HG03520 (cell line): ENCODE data around the gene C20orf204.

Experiments
- ATAC-seq: cut with Tn5 transposase; IDR thresholded peaks from one replicate; pipeline ENCODE4 v1.9.1; 2021; ENCODE audit warnings: mild to moderate bottlenecking, moderate library complexity; ENCODE audit not compliant: unreplicated experiment

C20orf204 gene

DNA sequence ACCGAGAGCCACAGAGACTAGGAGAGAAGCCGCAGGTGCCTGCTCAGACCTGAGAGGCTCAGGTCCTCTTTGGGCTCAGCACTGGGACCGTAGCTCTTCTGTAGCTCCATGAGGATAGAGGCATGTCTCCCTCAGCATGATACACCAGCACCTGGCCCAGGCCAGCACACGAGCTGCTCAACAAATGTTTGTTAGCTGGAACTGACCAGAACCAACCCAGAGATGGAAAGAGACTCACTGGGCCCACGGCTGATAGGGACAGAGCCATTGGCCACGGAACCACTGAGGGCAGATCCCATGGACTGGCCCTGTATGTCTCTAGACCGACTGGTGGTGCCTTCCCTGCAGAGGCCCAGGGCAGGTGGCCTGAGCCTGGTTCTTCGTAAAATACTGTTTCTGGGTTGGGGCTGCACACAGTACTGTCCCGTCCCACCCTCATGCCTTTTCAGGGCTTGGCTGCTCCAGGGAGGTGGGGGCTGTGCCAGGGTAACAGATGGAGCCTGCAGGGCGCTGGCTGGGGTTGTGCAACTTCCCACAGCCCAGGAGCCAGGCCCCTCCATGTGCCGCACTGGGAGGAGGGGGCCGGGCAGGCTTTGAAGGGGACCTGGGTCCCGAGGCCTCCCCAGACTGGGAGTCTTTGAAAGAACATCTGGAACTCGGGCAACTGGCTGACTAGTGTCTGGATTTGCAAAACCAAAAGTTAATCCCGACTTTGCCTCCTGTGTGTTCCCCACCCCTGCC is 5.2 kb downstream of the C20orf204 start:
- ATAC-seq: no peak

DNA sequence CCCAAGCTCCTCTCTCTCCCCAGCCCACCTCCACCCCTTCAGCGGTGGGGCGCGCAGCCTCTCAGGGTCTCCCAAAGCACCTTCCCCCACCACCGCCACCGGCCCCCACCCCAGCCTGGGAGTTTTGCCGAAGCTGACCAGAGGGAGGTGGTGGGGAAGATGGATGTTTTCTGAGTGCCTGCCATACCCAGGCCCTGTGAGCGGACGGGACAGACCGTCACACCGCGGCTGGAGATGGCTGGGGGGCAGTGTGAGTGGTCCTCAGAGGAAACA is 5.7 kb downstream of the C20orf204 start:
- no peak for ATAC-seq

DNA sequence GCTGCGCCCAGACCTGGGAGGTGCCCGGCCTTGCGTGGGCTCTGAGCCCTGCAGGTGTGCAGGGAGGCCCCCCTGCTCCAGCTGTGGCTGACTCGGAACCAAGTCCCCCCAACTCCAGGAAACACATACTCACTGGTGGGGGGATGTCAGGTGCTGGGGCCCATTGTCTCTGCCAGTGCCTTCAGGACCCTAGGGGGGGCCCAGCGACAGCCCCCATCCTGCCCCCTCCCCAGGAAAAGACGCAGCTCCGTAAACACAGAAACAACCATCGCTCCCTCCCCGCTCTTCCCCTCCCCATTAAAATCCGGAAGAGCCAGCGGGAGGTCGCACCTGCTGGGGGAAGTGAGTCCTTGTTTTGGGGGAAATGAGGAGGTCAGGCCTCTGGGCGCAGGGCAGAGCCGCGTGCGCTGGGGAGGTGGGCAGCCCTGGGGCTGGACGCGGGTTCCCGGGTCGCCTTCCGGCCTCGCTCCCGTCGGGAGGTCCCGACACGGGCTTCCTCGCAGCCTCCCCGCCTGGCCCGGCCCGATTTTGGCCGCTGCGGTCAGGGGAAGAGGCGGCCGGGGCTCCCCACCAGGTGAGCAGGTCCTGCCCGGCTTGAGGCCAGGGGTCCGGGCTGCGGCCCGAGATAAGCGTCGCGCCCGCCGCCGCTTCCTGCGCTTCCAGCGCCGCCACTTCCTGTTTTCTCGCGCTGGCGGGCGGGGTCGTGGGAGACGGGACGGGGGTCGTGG is 6.2 kb downstream of the C20orf204 start:
- ATAC-seq: no peak

DNA sequence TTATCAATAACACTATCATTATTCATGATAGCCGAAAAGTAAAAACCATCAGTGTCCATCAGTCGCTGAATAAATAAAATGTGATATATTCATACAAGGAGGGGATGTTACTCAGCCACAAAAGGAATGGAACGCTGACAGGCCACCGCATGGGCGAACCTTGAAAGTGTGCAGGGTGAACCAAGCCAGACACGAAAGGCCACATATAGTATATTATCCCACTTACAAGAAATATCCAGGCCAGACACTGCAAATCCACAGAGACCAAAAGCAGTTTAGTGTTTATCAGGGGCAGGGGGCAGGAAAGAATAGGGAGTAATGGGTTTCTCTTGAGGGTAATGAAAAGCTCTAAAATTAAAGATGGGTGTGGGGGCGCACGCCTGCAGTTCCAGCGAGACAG is 7.8 kb downstream of the C20orf204 start:
- ATAC-seq: no peak

DNA sequence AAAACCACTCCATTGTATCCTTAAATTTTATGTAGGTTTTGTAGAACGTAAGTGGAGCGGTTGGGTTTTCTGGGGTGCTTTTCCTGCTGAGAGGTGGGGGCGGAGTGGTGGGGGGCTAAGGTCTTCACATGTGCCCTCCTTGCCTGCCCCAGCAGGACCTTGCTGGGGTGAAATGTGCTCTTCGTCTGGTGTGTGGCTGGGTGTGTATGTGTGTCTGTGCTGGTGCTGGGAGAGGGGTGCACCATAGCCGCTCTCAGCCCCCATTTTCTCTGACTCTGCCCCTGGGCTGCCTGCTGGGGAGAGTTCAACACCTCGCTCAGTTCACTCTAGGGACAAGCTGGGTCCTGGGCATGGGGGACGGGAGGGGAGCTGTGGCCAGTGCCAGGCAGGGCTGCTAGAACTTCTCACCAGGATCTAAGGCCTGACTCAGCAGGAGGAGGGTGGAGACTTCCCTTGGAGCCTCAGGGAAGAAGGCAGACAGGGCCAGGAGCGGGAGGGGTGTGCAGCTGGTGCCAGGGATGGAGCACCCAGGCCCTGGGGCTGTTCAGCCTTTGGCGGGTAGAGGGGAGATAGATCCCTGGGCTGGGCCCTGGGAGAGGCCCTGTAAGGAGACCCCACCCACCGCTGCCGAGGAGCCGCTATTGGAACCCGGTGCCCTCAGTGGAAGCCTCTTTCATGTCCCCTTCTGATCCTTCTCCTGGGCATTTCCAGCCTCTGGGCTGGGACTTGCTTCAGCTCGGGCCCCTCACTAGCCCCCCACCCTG is 8.7 kb downstream of the C20orf204 start:
- no peak for ATAC-seq

DNA sequence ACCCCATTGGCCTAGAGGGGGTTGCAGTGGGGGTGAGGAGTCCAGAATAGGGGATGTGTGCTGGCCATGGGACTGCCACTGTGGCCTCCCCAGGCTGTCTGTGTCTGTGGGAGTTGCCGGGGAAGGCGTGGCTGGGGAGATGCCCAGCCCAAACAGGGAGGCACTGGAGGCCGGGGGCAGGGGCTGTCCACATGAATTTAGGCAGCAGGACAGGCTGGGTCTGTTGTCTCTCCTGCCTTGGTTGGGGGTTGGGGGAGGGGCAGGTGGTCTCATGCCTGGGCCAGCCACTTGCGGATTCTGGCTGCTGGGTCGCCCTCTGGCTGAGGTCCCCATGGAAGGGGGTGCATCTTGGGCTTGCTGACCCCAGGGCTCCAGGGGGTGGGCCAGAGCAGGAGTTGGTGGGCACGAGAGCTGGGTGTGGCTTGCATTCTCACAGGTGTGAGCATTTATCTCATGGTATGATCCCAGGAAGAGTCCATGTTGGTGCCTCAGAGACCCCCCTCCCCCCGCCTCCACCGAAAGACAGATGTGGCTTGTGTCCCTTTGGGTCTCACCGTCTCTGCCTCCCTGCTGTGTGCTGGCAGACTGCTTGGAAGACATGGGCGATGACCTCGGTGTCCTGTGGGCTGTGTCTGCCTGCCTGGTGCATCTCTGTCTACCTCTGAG is 9.5 kb downstream of the C20orf204 start:
- no peak for ATAC-seq

DNA sequence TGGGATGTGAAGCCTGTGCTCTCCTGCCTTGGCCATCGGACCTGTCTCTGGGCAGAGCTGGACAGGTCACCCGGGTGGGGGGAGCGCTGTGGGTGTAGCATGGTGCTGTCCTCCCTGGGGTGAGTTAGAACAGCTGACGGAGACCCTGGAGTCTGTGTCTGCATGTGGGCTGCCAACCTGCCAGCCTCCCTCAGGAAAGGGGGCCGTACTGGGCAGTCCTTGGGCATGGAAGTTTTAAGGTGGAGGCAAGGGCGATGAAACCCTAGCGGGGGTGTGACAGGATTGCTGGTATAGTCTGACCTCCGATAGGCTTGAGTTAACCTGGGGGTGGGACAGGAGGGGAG is 11.0 kb downstream of the C20orf204 start:
- no peak for ATAC-seq

DNA sequence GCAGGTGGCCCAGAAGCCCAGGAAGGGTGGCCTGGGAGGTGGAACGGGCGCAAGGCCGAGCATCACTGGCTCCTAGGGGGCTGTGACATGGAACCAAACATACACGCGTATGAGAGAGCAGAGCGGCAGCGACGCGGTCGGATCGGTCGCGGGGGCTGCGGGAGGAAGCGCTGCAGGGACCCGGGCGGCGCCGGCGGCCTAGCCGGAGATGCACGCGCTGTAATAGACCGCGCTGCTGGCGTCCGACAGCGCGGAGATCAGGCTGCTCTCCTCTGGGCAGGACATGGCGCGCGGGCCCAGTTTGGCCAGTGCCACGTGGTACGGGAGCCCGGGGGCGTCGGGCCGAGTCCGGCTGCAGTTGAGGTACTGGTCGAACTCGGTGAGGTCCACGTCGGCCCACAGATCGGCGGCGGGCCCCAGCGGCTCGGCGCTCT is 12.0 kb downstream of the C20orf204 start:
- ATAC-seq: no peak

DNA sequence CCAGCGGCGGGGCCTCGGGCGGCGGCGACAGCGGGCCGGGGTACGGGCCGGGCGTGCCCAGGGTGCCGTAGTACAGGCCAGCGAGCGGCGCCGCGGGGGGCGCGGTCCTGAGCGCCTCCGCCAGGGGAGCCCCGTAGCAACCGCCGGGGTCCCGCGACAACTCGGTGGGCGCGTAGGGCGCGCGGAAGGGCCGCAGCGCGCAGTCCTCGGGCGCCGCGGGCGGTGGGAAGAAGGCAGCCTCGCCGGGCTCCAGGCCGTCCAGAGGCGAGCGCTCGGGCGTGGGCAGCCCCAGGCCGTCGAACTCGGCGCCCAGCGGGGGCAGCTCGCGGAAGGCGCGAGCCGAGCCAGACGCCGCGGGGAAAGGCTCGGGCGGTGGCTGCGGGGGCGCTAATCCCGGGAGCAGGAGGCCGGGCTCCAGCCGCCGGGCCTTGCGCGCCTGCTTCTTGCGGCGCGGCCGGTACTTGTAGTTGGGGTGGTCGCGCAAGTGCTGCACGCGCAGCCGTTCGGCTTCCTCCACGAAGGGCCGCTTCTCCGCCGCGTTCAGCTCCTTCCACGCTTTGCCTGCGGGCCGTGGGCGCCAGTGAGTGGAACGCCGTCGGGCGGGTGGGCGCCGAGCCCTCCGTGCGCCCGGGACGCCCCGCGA is 12.5 kb downstream of the C20orf204 start:
- ATAC-seq: no peak

DNA sequence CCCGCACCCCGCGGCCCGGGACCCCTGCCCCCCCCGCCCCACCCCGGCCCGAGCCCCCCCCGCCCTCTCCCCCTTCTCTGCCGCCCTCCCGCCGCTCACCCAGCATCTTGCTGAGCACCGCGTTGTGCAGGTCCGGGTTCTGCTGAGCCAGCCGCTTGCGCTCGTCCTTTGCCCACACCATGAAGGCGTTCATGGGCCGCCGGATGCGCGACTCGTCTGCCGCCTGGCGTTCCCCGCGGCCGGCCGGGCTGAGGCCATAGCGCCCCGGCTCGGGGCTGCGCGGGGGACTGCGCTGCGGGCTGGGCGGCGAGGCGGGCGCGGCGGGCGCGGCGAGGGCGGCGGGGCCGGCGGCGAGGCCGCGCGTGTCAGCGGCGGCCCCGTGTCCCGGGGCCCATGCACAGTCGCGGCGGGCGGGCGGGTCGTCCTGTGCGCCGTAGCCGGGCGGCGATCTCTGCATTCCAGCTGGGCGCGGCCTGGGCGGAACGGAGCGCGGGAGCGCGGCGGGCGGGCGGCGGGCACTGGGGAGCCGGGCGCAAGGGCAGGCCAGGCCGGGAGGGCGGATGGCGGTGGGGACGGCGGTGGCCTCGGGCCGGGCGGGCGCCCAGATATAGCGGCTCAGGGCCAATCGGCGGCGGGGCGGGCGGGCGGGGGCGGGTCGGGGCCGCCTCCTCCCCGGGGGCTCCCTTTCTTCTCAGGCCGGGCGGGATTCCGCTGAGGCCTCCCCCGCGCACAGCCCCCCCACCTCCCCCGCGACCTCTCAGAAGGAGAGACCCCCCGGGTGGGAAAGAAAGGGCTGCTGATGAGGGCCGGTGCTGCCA is 13.3 kb downstream of the C20orf204 start, which contains the start of gene SOX18:
SOX18 (minus strand) TSS at position 580 of the 818 bp plus-strand sequence; CDS start at position 457, 123 bp downstream.
- no peak for ATAC-seq

DNA sequence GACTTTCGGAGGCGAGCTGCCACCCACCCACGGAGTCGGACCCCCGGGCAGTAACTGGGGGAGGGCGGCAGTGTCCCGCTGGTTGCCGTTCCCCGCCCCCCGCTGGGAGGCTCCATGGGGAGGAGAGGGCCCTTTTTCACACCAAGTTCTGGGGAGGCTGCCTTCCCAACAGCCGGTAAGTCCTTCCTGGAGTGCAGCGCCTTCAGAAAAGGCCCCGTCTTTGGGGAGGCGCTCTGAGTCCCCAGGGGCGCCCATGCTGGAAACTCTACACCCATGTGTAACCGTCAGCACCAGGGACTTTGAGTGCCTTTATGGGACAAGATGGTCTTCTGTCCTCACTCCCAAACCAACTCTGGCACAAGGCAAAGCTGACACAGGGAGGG is 13.9 kb downstream of the C20orf204 start:
- no peak for ATAC-seq

DNA sequence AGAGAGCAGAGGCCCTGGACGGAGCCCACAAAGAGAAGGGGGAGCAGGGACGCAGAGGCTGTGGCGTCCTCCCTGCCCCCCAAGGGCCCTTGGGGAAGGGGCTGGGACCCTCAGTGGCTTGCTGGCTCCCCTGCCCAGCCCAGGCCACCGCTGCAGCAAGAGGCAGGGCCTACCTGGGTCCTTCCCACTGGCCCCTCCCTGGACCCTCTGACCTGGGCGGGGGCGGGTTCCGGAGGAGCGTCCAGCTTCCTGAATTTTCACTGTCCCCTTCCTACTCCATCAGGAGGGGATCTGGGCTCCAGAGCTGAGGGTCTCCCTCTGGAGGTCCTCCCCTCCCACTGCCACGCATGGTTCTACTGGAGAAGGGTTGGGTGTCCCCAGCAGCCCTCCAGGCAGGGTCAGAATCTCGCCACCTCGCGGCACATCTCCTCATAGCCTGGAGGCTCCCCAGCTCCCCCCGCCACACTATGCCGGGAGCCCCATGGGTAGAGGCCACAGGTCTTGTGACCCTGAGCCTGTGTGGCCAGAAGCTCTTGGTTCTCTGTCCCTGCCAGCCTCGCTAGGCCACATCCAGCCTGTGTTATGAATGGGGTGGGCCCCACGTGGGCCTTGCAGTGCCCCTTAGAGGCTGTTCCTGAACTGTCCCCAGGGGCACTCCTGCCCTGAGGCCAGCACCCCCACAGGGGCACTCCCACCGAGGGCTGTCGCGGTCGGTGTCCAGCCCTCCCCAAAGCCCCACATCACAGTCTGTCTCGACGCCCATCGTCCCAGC is 14.5 kb downstream of the C20orf204 start:
- no peak for ATAC-seq

DNA sequence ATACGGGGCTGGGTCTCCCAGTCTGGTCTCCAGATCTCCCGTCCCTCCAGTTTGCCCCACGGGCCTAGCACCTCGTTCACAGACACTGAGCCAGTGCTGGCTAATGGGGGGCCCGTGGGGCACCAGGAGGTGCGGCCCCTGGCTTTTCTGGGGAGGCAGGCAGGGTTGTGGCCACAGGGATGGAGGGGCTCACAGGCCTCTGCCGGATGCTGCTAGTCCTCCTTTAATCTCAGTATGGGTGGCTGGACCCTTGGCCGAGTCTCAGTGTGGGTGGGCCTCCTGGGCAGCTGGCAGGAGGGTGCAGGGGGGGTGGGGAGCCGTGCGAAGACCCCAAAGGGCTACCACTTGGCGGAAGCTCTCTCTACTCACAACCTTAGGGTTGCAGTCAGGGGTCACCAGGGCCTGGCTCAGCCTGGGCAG is 15.1 kb downstream of the C20orf204 start:
- no peak for ATAC-seq

DNA sequence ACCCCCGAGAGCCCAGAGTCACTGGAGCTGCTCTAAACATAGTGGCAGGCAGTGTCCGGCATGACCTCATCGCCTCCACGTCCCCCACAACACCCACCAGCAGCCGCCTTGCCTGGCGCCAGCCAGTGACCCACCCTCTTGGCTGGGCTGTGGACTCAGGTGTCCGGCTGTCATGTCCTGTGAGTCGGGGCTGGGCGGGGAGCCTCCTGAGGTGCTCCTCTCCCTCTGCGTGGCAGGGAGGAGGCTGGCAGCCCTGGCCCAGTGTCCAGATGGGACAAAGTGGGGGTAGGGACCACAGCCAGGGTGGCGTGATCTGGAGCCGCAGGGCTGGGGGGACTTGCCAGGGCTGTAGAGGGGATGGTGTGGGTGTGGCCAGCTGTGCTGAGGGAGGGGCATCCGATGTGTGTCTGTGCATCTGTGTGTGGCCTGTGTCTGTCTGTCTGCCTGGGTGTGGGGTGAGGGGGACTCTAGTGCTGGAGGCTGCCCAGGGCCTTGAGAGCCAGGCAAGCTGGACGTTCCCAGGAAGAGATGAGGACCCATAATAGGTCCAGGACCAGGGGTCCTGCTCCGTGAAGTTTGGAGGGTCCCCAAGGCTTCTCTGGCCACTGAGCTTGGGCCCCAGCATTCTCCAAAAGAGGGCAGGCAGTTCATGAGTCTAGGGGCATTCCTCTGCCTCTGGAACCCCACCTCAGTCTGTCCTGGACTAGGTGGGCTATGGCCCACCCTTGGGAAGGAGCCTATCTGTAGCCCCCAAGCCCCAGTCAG is 15.8 kb downstream of the C20orf204 start:
- no peak for ATAC-seq

DNA sequence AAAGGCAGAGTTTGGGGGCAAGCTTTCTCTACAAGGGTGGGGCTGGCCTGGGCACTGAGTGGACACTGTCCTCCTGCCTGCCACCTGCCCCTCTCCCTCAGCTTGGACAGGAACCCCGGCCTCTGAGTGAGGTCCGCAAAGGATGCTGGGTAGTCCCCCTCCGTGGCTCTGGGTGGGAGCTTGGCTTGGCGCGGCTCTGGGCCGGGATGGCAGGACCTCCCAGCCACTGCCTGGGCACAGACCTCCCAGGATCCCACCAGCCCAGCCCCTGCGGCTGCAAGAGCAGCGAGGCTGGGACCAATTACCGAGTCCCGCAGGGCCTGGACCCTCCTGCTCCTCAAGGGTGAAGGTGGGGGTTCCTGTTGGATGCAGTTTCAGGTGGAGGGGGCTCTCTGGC is 16.3 kb downstream of the C20orf204 start:
- ATAC-seq: no peak

DNA sequence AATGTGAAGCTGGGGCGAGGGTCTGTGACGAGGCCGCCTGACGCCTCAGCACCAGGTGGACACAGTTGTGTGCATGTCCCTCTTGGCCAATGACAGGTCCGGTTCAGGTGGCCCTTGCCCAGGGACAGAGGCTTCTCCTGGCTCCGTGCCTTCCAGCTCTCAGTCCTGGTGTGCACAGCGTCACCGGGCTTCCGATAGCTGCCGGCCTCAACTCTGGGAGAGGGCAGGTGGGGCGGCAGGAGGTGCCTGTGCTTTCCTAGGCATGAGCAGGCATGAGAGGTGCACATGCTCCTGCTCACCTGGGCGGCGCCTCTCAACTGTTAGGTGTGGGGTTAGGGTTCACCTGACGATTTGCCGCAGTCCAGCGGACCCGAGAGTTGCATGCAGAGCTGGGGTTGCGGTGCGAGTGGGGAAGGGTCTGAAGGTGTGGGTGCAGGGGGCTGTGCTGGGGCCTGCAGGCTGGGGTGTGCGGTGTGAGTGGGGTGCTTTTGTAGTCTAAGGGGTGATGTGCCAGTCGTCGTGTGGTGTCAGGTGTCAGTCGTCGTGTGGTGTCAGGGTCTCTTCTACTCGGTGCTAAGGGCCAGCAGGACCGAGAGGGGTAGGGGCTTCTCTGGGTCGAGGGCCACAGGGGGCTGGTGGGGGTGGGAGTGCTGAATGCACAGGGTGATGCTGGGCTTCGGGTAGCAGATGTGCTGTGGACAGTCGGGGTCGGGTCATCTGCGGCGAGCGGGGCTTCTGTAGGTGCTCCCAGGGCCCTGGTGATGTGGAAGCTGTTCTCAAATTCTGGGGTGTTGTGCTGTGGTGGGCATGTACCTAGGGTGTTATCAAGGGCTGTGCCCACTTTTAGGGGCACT is 17.2 kb downstream of the C20orf204 start:
- no peak for ATAC-seq

DNA sequence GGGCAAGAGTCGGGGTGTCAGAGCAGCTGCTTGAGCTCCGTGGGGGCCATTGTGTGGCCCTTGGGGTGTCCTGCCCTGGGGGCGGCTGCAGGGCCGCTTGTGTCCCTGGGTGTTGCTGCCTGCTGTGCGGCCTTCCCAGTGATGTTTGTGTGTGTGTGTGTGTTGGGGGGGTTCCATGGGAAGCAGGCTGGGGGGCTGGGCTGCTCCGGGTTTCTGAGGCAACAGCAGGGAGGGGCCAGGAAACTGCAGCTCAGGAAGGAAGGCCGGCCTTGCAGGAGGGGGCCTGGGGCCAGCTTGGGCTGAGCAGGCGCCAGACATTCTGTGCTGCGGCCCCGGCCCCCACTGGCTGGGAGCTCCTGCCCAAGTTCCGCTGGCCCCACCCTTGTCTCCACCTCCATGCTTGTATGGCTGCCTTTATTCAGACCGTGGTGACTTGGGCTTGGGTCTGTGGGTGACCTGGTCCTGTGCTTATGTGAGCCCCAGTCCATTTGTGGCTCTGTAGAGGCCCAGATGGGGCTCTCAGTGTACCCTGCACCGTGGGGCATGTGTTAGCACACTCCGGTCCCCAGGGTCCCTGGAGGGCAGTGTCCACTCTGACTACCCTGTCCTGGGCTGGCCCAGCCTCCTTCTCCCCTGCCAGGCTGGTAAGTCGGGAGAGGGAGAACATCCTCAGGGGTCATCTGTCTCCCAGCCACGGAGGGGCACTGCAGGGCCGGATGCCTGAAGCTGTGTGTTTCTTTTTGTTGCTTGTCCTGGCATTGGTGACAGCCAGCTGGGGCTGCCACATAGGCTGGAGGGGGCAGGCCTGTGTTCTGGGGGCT is 18.1 kb downstream of the C20orf204 start:
- no peak for ATAC-seq
